ENCODE data around the gene ZNF574. TPM values are rescaled to one million over a fixed set of nuclear protein-coding genes. Genes with fewer than 3 reads are reported as not detected.
"Not testable (repeated sequence)": the region's sequence is repeated elsewhere in the genome, so short reads cannot be mapped to it uniquely, and the experiment has no call there.

The ZNF574 gene
- total RNA-seq, 1 donor: 21.5 TPM

- Histone ChIP-seq H3K4me3 (ENCODE audit: low read length) (no peak overlapping the region), H3K9me3 (ENCODE audit: low read depth, low read length) (no peaks in the 10 kb centered on the region), H3K27me3 (ENCODE audit: insufficient read depth, low read length) (no peaks in the 10 kb centered on the region), H3K4me1 (ENCODE audit: insufficient read depth, low read length) (no peaks in the 10 kb centered on the region)
Observed at GRCh38 chr19:42097461-42097860, 21.5 kb downstream of the ZNF574 start.

GRCh38 chr19:42098781-42099180 lies 22.8 kb downstream of the ZNF574 start:
- Histone ChIP-seq H3K4me1 (ENCODE audit: insufficient read depth, low read length) (no peaks in the 10 kb centered on the region), H3K9me3 (ENCODE audit: low read depth, low read length) (no peaks in the 10 kb centered on the region), H3K27me3 (ENCODE audit: insufficient read depth, low read length) (no peaks in the 10 kb centered on the region), H3K4me3 (ENCODE audit: low read length) (no peak overlapping the region)

GRCh38 chr19:42099336-42099925 lies 23.5 kb downstream of the ZNF574 start:
- Histone ChIP-seq H3K27me3 (ENCODE audit: insufficient read depth, low read length) (no peaks in the 10 kb centered on the region), H3K4me3 (ENCODE audit: low read length) (no peak overlapping the region), H3K9me3 (ENCODE audit: low read depth, low read length) (no peaks in the 10 kb centered on the region), H3K4me1 (ENCODE audit: insufficient read depth, low read length) (no peaks in the 10 kb centered on the region)

GRCh38 chr19:42100241-42100640 lies 24.3 kb downstream of the ZNF574 start:
- not testable (repeated sequence) for H3K4me1 ChIP-seq (ENCODE audit: insufficient read depth, low read length)

GRCh38 chr19:42102877-42103276 lies 26.9 kb downstream of the ZNF574 start:
- no peak overlapping the region for H3K4me3 ChIP-seq (ENCODE audit: low read length)
- no peaks in the 10 kb centered on the region for H3K9me3 ChIP-seq (ENCODE audit: low read depth, low read length)
- H3K27me3 ChIP-seq (ENCODE audit: insufficient read depth, low read length): no peaks in the 10 kb centered on the region
- no peaks in the 10 kb centered on the region for H3K4me1 ChIP-seq (ENCODE audit: insufficient read depth, low read length)

More at GRCh38 chr19:42100241-42100640, 24.3 kb downstream of the ZNF574 start:
- H3K9me3 ChIP-seq (ENCODE audit: low read depth, low read length); H3K27me3 ChIP-seq (ENCODE audit: insufficient read depth, low read length); H3K4me3 ChIP-seq (ENCODE audit: low read length): not testable (repeated sequence)

- H3K4me3 ChIP-seq (ENCODE audit: low read length): no peak overlapping the region
Observed at GRCh38 chr19:42105368-42105767, 29.4 kb downstream of the ZNF574 start.

GRCh38 chr19:42108527-42109389 lies 32.8 kb downstream of the ZNF574 start:
- Histone ChIP-seq H3K4me3 (ENCODE audit: low read length) (no peak overlapping the region), H3K9me3 (ENCODE audit: low read depth, low read length) (no peaks in the 10 kb centered on the region), H3K27me3 (ENCODE audit: insufficient read depth, low read length) (no peaks in the 10 kb centered on the region), H3K4me1 (ENCODE audit: insufficient read depth, low read length) (peaks cover 17% of the 10 kb centered on the region)

More at GRCh38 chr19:42105368-42105767, 29.4 kb downstream of the ZNF574 start:
- H3K9me3 ChIP-seq (ENCODE audit: low read depth, low read length): no peaks in the 10 kb centered on the region
- H3K4me1 ChIP-seq (ENCODE audit: insufficient read depth, low read length): peaks cover 14% of the 10 kb centered on the region
- no peaks in the 10 kb centered on the region for H3K27me3 ChIP-seq (ENCODE audit: insufficient read depth, low read length)

- H3K27me3 ChIP-seq (ENCODE audit: insufficient read depth, low read length): no peaks in the 10 kb centered on the region
- H3K4me1 ChIP-seq (ENCODE audit: insufficient read depth, low read length): peaks cover 19% of the 10 kb centered on the region
- no peaks in the 10 kb centered on the region for H3K9me3 ChIP-seq (ENCODE audit: low read depth, low read length)
- no peak overlapping the region for H3K4me3 ChIP-seq (ENCODE audit: low read length)
Observed at GRCh38 chr19:42109896-42110295, 33.9 kb downstream of the ZNF574 start.

GRCh38 chr19:42110658-42111057 lies 34.7 kb downstream of the ZNF574 start:
- H3K4me3 ChIP-seq (ENCODE audit: low read length): no peak overlapping the region
- peaks cover 23% of the 10 kb centered on the region for H3K4me1 ChIP-seq (ENCODE audit: insufficient read depth, low read length)
- no peaks in the 10 kb centered on the region for H3K9me3 ChIP-seq (ENCODE audit: low read depth, low read length)
- H3K27me3 ChIP-seq (ENCODE audit: insufficient read depth, low read length): no peaks in the 10 kb centered on the region

- Histone ChIP-seq H3K4me1 (ENCODE audit: insufficient read depth, low read length) (peaks cover 29% of the 10 kb centered on the region), H3K27me3 (ENCODE audit: insufficient read depth, low read length) (no peaks in the 10 kb centered on the region), H3K4me3 (ENCODE audit: low read length) (no peak overlapping the region), H3K9me3 (ENCODE audit: low read depth, low read length) (no peaks in the 10 kb centered on the region)
Observed at GRCh38 chr19:42111384-42111783, 35.4 kb downstream of the ZNF574 start.

- Histone ChIP-seq H3K9me3 (ENCODE audit: low read depth, low read length) (no peaks in the 10 kb centered on the region), H3K4me1 (ENCODE audit: insufficient read depth, low read length) (peaks cover 31% of the 10 kb centered on the region), H3K27me3 (ENCODE audit: insufficient read depth, low read length) (no peaks in the 10 kb centered on the region), H3K4me3 (ENCODE audit: low read length) (no peak overlapping the region)
Observed at GRCh38 chr19:42111811-42112210, 35.8 kb downstream of the ZNF574 start.

GRCh38 chr19:42113641-42114348 lies 37.8 kb downstream of the ZNF574 start:
- Histone ChIP-seq H3K27me3 (ENCODE audit: insufficient read depth, low read length) (no peaks in the 10 kb centered on the region), H3K4me3 (ENCODE audit: low read length) (no peak overlapping the region), H3K9me3 (ENCODE audit: low read depth, low read length) (no peaks in the 10 kb centered on the region), H3K4me1 (ENCODE audit: insufficient read depth, low read length) (peaks cover 36% of the 10 kb centered on the region)

GRCh38 chr19:42114412-42114811 lies 38.4 kb downstream of the ZNF574 start:
- peaks cover 30% of the 10 kb centered on the region for H3K4me1 ChIP-seq (ENCODE audit: insufficient read depth, low read length)
- no peak overlapping the region for H3K4me3 ChIP-seq (ENCODE audit: low read length)
- no peaks in the 10 kb centered on the region for H3K27me3 ChIP-seq (ENCODE audit: insufficient read depth, low read length)
- H3K9me3 ChIP-seq (ENCODE audit: low read depth, low read length): no peaks in the 10 kb centered on the region

GRCh38 chr19:42115219-42115618 lies 39.3 kb downstream of the ZNF574 start:
- Histone ChIP-seq H3K4me3 (ENCODE audit: low read length) (no peak overlapping the region), H3K27me3 (ENCODE audit: insufficient read depth, low read length) (no peaks in the 10 kb centered on the region), H3K4me1 (ENCODE audit: insufficient read depth, low read length) (peaks cover 27% of the 10 kb centered on the region), H3K9me3 (ENCODE audit: low read depth, low read length) (no peaks in the 10 kb centered on the region)

- Histone ChIP-seq H3K4me3 (ENCODE audit: low read length) (no peak overlapping the region), H3K27me3 (ENCODE audit: insufficient read depth, low read length) (no peaks in the 10 kb centered on the region), H3K9me3 (ENCODE audit: low read depth, low read length) (no peaks in the 10 kb centered on the region), H3K4me1 (ENCODE audit: insufficient read depth, low read length) (peaks cover 32% of the 10 kb centered on the region)
Observed at GRCh38 chr19:42115705-42116104, 39.7 kb downstream of the ZNF574 start.

Data from mononuclear cell (primary cell).